IMR-90 (cell line): ENCODE data around the gene ARX. TPM values are rescaled to one million over a fixed set of nuclear protein-coding genes. Genes with fewer than 3 reads are reported as not detected.

Experiments
- ATAC-seq: fragments of 200-7000 bp; cut with Tn5 transposase; 2 replicates; pipeline ENCODE4 v1.9.1; 2020; ENCODE audit warnings: low read depth, mild to moderate bottlenecking, moderate library complexity
- BruUV-seq: library from RNA; stranded (reverse); fragments of 400-500 nt; replicated peaks from 2 replicates; lab custom pipeline; 2021; lab: Mats Ljungman, UMichigan
- CTCF ChIA-PET: fragments of 300-600 bp; formaldehyde crosslinking; extraction: SDS; loops from one replicate; lab custom pipeline; 2021; ENCODE audit warnings: antibody characterized with exemption; lab: Yijun Ruan, JAX
- POLR2A ChIA-PET: fragments of 300-600 bp; sonication (Branson Sonifier 250); formaldehyde crosslinking; loops from one replicate; lab custom pipeline; 2022; ENCODE audit warnings: antibody characterized with exemption; ENCODE audit not compliant: unreplicated experiment; lab: Charles Lee
- DNase-seq: peaks from one replicate; pipeline ENCODE4 v3.0.0; 2013
- H2AFZ ChIP-seq: replicated peaks from 2 replicates; pipeline ENCODE3; 2013; ENCODE audit warnings: low read length, mild to moderate bottlenecking; ENCODE audit not compliant: poor library complexity
- H2AK5ac ChIP-seq: 2 replicates; pipeline ENCODE4 v1.6.1; 2013; ENCODE audit warnings: low read depth, low read length, inconsistent platforms
- H2AK9ac ChIP-seq: replicated peaks from 2 replicates; pipeline ENCODE3; 2013; ENCODE audit warnings: mild to moderate bottlenecking, low read depth, low read length, moderate library complexity; ENCODE audit not compliant: poor library complexity
- H2BK120ac ChIP-seq: 2 replicates; pipeline ENCODE4 v1.6.1; 2013; ENCODE audit warnings: low read depth, low read length, inconsistent platforms
- H2BK15ac ChIP-seq: 3 replicates; pipeline ENCODE4 v1.6.1; 2013; ENCODE audit warnings: low read depth, low read length, inconsistent platforms
- H2BK20ac ChIP-seq: 2 replicates; pipeline ENCODE4 v1.6.1; 2013; ENCODE audit warnings: low read depth, mild to moderate bottlenecking, inconsistent platforms, low read length, moderate library complexity
- H2BK5ac ChIP-seq: 2 replicates; pipeline ENCODE4 v1.6.1; 2013; ENCODE audit warnings: mild to moderate bottlenecking, low read depth, low read length, inconsistent platforms; ENCODE audit not compliant: poor library complexity, severe bottlenecking
- H3K14ac ChIP-seq: replicated peaks from 2 replicates; pipeline ENCODE4 v1.6.1; 2013; ENCODE audit warnings: low read depth, low read length, inconsistent platforms
- H3K18ac ChIP-seq: 2 replicates; pipeline ENCODE4 v1.6.1; 2013; ENCODE audit warnings: low read depth, low read length, control low read depth
- H3K23ac ChIP-seq: 2 replicates; pipeline ENCODE4 v1.6.1; 2013; ENCODE audit warnings: low read depth, low read length, inconsistent platforms
- H3K27ac ChIP-seq: 2 replicates; pipeline ENCODE4 v1.5.1; 2013; ENCODE audit warnings: mild to moderate bottlenecking, control low read depth, low read length; ENCODE audit not compliant: insufficient read depth
- H3K27me3 ChIP-seq: 2 replicates; pipeline ENCODE4 v1.6.1; 2013; ENCODE audit warnings: low read length; ENCODE audit not compliant: control insufficient read depth, insufficient read depth
- H3K36me3 ChIP-seq: 2 replicates; pipeline ENCODE4 v1.6.1; 2013; ENCODE audit warnings: low read length, mixed read lengths; ENCODE audit not compliant: control insufficient read depth, insufficient read depth
- H3K4ac ChIP-seq: 2 replicates; pipeline ENCODE4 v1.6.1; 2013; ENCODE audit warnings: low read depth, low read length, inconsistent platforms
- H3K4me1 ChIP-seq: 2 replicates; pipeline ENCODE4 v1.6.1; 2013; ENCODE audit warnings: low read length, mixed read lengths; ENCODE audit not compliant: control insufficient read depth, insufficient read depth
- H3K4me2 ChIP-seq: 2 replicates; pipeline ENCODE4 v1.6.1; 2013; ENCODE audit warnings: low read depth, mild to moderate bottlenecking, control low read depth, low read length, moderate library complexity
- H3K4me3 ChIP-seq: 2 replicates; pipeline ENCODE4 v1.5.1; 2013; ENCODE audit warnings: low read depth, mild to moderate bottlenecking, control low read depth, low read length, moderate library complexity; ENCODE audit not compliant: insufficient read depth
- H3K56ac ChIP-seq: 2 replicates; pipeline ENCODE4 v1.6.1; 2013; ENCODE audit warnings: low read length, inconsistent platforms; ENCODE audit not compliant: insufficient read depth; ENCODE audit errors: extremely low read depth
- H3K79me1 ChIP-seq, 2 experiments: 2 replicates each; pipeline ENCODE4 v1.6.1; 2013; ENCODE audit warnings: low read length in 2 of 2, inconsistent platforms in 1 of 2, low read depth in 1 of 2
- H3K9ac ChIP-seq: 2 replicates; pipeline ENCODE4 v1.6.1; 2013; ENCODE audit warnings: low read depth, low read length, control low read depth
- H3K9me1 ChIP-seq: 2 replicates; pipeline ENCODE4 v1.6.1; 2013; ENCODE audit warnings: low read length, inconsistent platforms; ENCODE audit not compliant: insufficient read depth
- H3K9me3 ChIP-seq: 2 replicates; pipeline ENCODE4 v1.6.1; 2013; ENCODE audit warnings: low read length; ENCODE audit not compliant: control insufficient read depth, insufficient read depth
- H4K20me1 ChIP-seq: 2 replicates; pipeline ENCODE4 v1.6.1; 2013; ENCODE audit warnings: low read length, inconsistent platforms; ENCODE audit not compliant: insufficient read depth
- H4K5ac ChIP-seq: 2 replicates; pipeline ENCODE4 v1.6.1; 2013; ENCODE audit warnings: mild to moderate bottlenecking, low read depth, low read length, control low read depth
- H4K8ac ChIP-seq, 2 experiments: 2 replicates each; pipeline ENCODE4 v1.6.1; 2013; ENCODE audit warnings: low read depth in 2 of 2, low read length in 2 of 2, control low read depth in 1 of 2, inconsistent platforms in 1 of 2
- H4K91ac ChIP-seq: 2 replicates; pipeline ENCODE4 v1.6.1; 2013; ENCODE audit warnings: low read depth, low read length, inconsistent platforms; ENCODE audit not compliant: insufficient read depth
- BHLHE40 ChIP-seq: fragments of 150-350 bp; IDR thresholded peaks from 2 replicates; pipeline ENCODE4 v1.6.1; 2016; ENCODE audit warnings: mild to moderate bottlenecking, low read depth, low read length
- CEBPB ChIP-seq: IDR thresholded peaks from 2 replicates; pipeline ENCODE4 v1.6.1; 2012; ENCODE audit warnings: low read depth, low read length, improper control_type of control experiment
- CHD1 ChIP-seq: IDR thresholded peaks from 2 replicates; pipeline ENCODE4 v1.6.1; 2012; ENCODE audit warnings: low read depth, low read length, improper control_type of control experiment
- CTCF ChIP-seq: conservative IDR thresholded peaks from 2 replicates; pipeline ENCODE4 v1.5.1; 2012; ENCODE audit warnings: mild to moderate bottlenecking, low read depth, low read length, improper control_type of control experiment
- ELK1 ChIP-seq: fragments of 150-350 bp; IDR thresholded peaks from 2 replicates; pipeline ENCODE4 v1.6.1; 2016; ENCODE audit warnings: low read depth, mild to moderate bottlenecking, low read length, moderate library complexity, borderline replicate concordance
- FOS ChIP-seq: fragments of 150-350 bp; IDR thresholded peaks from 2 replicates; pipeline ENCODE4 v1.6.1; 2016; ENCODE audit warnings: low read depth, low read length
- MAFK ChIP-seq: IDR thresholded peaks from 2 replicates; pipeline ENCODE4 v1.6.1; 2012; ENCODE audit warnings: low read depth, low read length, improper control_type of control experiment
- MAZ ChIP-seq: IDR thresholded peaks from 2 replicates; pipeline ENCODE4 v1.6.1; 2012; ENCODE audit warnings: low read depth, mild to moderate bottlenecking, low read length, improper control_type of control experiment, moderate library complexity, borderline replicate concordance
- MXI1 ChIP-seq: IDR thresholded peaks from 2 replicates; pipeline ENCODE4 v1.6.1; 2012; ENCODE audit warnings: low read depth, mild to moderate bottlenecking, low read length, moderate library complexity, borderline replicate concordance
- NFE2L2 ChIP-seq: fragments of 150-350 bp; IDR thresholded peaks from 2 replicates; pipeline ENCODE4 v1.6.1; 2016; ENCODE audit warnings: low read depth, mild to moderate bottlenecking, low read length
- POLR2A ChIP-seq: IDR thresholded peaks from 2 replicates; pipeline ENCODE4 v1.6.1; 2012; ENCODE audit warnings: mild to moderate bottlenecking, low read depth, low read length
- RAD21 ChIP-seq: IDR thresholded peaks from 2 replicates; pipeline ENCODE4 v1.6.1; 2012; ENCODE audit warnings: low read length, improper control_type of control experiment
- RCOR1 ChIP-seq: IDR thresholded peaks from 2 replicates; pipeline ENCODE4 v1.6.1; 2012; ENCODE audit warnings: mild to moderate bottlenecking, low read length, improper control_type of control experiment; ENCODE audit not compliant: insufficient replicate concordance
- RFX5 ChIP-seq: IDR thresholded peaks from 2 replicates; pipeline ENCODE4 v1.8.0; 2012; ENCODE audit warnings: low read depth, mild to moderate bottlenecking, low read length, moderate library complexity
- SMC3 ChIP-seq: fragments of 150-350 bp; IDR thresholded peaks from 2 replicates; pipeline ENCODE4 v1.6.1; 2016; ENCODE audit warnings: low read depth, mild to moderate bottlenecking, antibody characterized with exemption, low read length, moderate library complexity
- USF2 ChIP-seq: fragments of 150-350 bp; IDR thresholded peaks from 2 replicates; pipeline ENCODE4 v1.6.1; 2017; ENCODE audit warnings: mild to moderate bottlenecking, antibody characterized with exemption, low read length, low read depth
- WGBS, 2 experiments: methylation state at CpG; one replicate each; pipeline versions ENCODE4 v1.1.5 to v1.1.7; 2013; ENCODE audit warnings: missing lambda C conversion rate in 2 of 2; ENCODE audit not compliant: insufficient read length in 1 of 2; ENCODE audit errors: extremely low coverage in 2 of 2; 5-methylcytosine and 5-hydroxymethylcytosine counted together
- dilution Hi-C: fragments of 300-500 bp; cut with HindIII; formaldehyde crosslinking; loops from one replicate; pipeline ENCODE4 v1.14.3; 2018; ENCODE audit warnings: low sequenced_read_pairs; ENCODE audit not compliant: unreplicated experiment
- in situ Hi-C: fragments of 300-500 bp; cut with MboI; formaldehyde crosslinking; loops from 3 replicates; pipeline ENCODE4 v1.14.3; 2019; ENCODE audit warnings: low sequenced_read_pairs, inconsistent platforms, mixed read lengths
- intact Hi-C: fragments of 100-400 bp; cut with micrococcal nuclease; formaldehyde crosslinking; loops from 2 replicates; pipeline ENCODE4 v1.10.0; 2022
- polyA plus RNA-seq, 3 experiments: library from polyadenylated mRNA; depleted of rRNA; stranded (reverse); fragments of >200 nt; gene quantifications; 2 replicates each; pipeline ENCODE4 v1.2.3, GENCODE V29; 2012; ENCODE audit warnings: low replicate concordance in 1 of 3
- total RNA-seq: library from RNA; depleted of rRNA; stranded (reverse); fragments of >200 nt; gene quantifications from 2 replicates; pipeline ENCODE4 v1.2.3, GENCODE V29; 2012

Gene ARX
- total and polyA plus RNA-seq, 2 of the 4 experiments (the other 2 are of a cell fraction) = not detected

- H3K4me1 ChIP-seq = no peaks in the 10 kb centered on the region
- dilution Hi-C loops = no loop called here
- H3K9me1 ChIP-seq = no peaks in the 10 kb centered on the region
- H3K18ac ChIP-seq = no peak overlapping the region
- H4K5ac ChIP-seq = no peak overlapping the region
- H2AK9ac ChIP-seq = no peak overlapping the region
- no peak overlapping the region for H3K4me3 ChIP-seq
- no peak overlapping the region for H4K91ac ChIP-seq
- peak; percentile 6 for DNase-seq
- H4K20me1 ChIP-seq = no peaks in the 10 kb centered on the region
- no peak overlapping the region for H3K56ac ChIP-seq
- H3K9me3 ChIP-seq = no peaks in the 10 kb centered on the region
- H3K79me1 ChIP-seq = no peaks in the 10 kb centered on the region
- no peaks in the 10 kb centered on the region for H3K36me3 ChIP-seq
- no peak overlapping the region for H2BK15ac ChIP-seq
- POLR2A ChIA-PET = no interaction called here
- no peak overlapping the region for H3K4me2 ChIP-seq
- H2BK5ac ChIP-seq = no peak overlapping the region
- CTCF ChIA-PET = no interaction called here
- no peak overlapping the region for H3K9ac ChIP-seq
- BruUV-seq = no TSS peak
- in situ Hi-C loops = no loop called here
- H3K27me3 ChIP-seq = peaks cover 13% of the 10 kb centered on the region
- H4K8ac ChIP-seq = no peak overlapping the region
- no peak overlapping the region for H3K23ac ChIP-seq
- no peak overlapping the region for H2AFZ ChIP-seq
- H3K14ac ChIP-seq = no peak overlapping the region
- TF ChIP-seq MXI1 = no peak
- no peak for TF ChIP-seq BHLHE40
- no peak for TF ChIP-seq ELK1
- no peak for TF ChIP-seq CHD1
- no peak for TF ChIP-seq RCOR1
- TF ChIP-seq POLR2A = no peak
- TF ChIP-seq NFE2L2 = no peak
- TF ChIP-seq CEBPB = no peak
- no peak for TF ChIP-seq RFX5
- no peak for TF ChIP-seq MAFK
- TF ChIP-seq CTCF = no peak
- TF ChIP-seq RAD21 = no peak
- TF ChIP-seq SMC3 = no peak
- TF ChIP-seq FOS = no peak
- TF ChIP-seq MAZ = no peak
- TF ChIP-seq USF2 = no peak
- no peak overlapping the region for H2BK20ac ChIP-seq
- H2AK5ac ChIP-seq = no peak overlapping the region
- H2BK120ac ChIP-seq = no peak overlapping the region
- no CpG with 5 or more reads among the region's 7 CpGs for WGBS, 2 experiments
- intact Hi-C loops = loop anchor here (10.0 kb wide), 1 partner anchor 274 kb away; no protein-coding TSS in a partner anchor
- no peak for ATAC-seq
- no peak overlapping the region for H3K4ac ChIP-seq
- H3K27ac ChIP-seq = no peak overlapping the region
These were observed 13.0 kb upstream of the ARX start for GRCh38 chrX:25028726-25029125.
